Measurements from ENCODE around the gene MRPL53.
"Not testable (repeated sequence)": the region's sequence is repeated elsewhere in the genome, so short reads cannot be mapped to it uniquely, and the experiment has no call there.

MRPL53 gene

GRCh38 chr2:74488643-74489481 is 16.4 kb upstream of the MRPL53 start:
- in situ Hi-C loops (cut with HindIII; ENCODE audit: low pct_ligation_motif_present, low pct_unique_long_range_greater_than_20kb, low sequenced_read_pairs), result no loop called here
- DNase-seq, result no peak

- DNase-seq, result no peak
- in situ Hi-C loops (cut with HindIII; ENCODE audit: low pct_ligation_motif_present, low pct_unique_long_range_greater_than_20kb, low sequenced_read_pairs), result no loop called here
These were observed 13.7 kb upstream of the MRPL53 start for GRCh38 chr2:74486141-74486540.

GRCh38 chr2:74483675-74484164 is 11.2 kb upstream of the MRPL53 start:
- DNase-seq; in situ Hi-C loops (cut with HindIII; ENCODE audit: low pct_ligation_motif_present, low pct_unique_long_range_greater_than_20kb, low sequenced_read_pairs): not testable (repeated sequence)

DNA sequence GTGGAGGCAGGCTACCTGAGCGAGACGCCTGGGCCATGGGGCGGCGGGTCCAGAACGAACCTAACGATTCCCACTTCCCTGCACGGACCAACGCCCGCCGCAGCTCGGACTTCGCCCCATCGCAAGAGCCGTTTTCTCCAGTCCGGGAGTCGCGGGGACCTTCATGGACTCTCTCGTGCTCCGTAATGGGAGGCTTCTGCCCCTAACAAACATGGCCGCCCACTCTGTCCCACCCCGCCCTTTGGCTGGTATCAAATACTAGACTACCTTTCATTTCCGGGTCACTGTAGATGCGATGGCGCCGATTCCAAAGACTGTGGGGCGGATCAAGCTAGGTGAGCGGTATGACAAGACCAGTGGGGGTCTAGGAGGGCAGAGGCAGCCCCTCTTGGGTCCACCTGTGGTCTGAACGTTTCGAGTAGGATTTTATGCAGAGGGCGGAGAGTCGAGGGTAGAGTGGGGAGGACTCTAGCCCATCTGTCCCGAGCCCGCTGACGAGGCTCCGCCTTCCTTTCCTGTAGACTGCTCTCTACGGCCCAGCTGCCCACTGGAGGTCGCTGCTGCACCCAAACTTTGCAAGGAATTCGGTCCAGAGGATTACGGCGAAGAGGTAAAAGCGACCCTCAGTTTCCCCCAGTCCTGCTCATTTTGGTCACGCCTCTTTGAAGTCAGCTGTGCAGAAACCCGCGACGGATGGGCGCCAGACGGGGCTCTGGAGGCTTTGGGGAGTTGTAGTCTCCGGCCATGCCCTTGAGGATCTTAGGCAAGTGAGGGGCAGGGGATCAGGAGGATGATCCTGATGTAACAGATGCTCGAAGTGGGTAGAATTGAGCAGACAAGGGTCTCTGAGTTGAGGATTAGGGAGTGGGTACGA is 10.6 kb upstream of the MRPL53 start, which contains the start of the genes CCDC142 and TTC31:
CCDC142 (minus strand) TSS at position 198 of the 874 bp plus-strand sequence; CDS start at position 37, 161 bp downstream.
TTC31 (plus strand) TSS at position 281 of the 874 bp plus-strand sequence; CDS start at position 296, 15 bp downstream.
- DNase-seq, result peak; percentile 96
- in situ Hi-C loops (cut with HindIII; ENCODE audit: low pct_ligation_motif_present, low pct_unique_long_range_greater_than_20kb, low sequenced_read_pairs), result no loop called here

DNA sequence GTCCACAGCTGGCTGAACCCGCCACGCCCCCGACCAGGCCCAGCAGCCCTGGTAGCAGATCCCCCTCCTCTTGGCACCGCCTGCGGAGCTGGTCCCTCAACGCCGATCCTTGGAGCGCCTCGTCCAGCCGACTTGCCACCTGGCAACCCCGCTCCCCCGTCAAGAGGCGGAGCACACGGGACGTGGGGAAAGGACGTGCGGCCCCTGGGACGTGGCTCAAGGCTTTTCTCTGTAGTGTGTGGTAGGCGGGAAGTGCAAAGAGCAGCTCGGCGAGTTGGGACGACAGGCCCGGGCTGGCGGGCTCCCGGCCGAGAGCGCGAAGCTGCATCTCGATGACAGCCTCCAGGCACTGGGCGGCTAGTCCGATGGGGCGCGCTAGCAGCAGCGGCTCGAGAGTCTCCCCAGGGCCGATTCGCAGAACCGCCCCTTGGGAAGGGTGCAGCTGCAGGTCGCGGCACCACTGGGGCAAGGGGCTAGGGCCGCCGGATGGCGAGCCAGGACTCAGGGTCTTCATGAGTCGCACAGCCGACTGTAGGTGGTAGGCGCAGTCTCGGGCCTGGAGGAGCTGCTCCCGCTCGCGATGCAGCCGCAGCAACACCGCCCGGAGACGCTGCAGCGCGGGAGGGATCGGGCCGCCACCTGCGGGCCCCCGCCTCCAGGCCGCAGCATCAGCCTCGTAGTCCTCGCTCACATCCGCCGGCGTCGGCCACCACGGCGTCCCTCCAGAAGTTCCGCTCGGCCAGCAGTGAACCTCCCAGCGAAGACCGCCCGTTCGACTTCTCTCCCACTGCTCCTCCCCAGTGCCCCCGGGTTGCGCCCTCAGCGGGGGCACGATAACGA is 9.7 kb upstream of the MRPL53 start:
- in situ Hi-C loops (cut with HindIII; ENCODE audit: low pct_ligation_motif_present, low pct_unique_long_range_greater_than_20kb, low sequenced_read_pairs), result no loop called here
- no peak for DNase-seq

DNA sequence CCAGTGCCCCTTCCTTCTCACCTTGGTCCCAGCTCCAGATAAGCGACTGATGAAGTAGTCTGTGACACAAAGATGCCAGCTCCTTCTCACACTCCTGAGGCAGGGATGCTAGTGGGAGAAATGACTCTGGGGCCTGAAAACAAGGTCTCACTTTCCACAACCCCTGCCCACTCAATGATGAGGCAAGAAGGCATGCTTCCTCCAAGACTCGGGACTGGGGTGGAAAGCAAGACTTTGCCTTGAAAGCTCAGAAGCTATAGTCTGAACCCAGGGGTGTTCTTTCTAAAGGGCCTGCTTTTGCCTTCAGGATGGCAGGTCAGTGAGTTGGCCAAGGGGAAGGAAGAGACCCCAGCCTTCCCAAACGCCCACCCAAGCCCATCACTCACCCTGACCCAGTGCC is 9.0 kb upstream of the MRPL53 start:
- no peak for DNase-seq
- in situ Hi-C loops (cut with HindIII; ENCODE audit: low pct_ligation_motif_present, low pct_unique_long_range_greater_than_20kb, low sequenced_read_pairs), result no loop called here

GRCh38 chr2:74474899-74475298 is 2.4 kb upstream of the MRPL53 start:
- in situ Hi-C loops (cut with HindIII; ENCODE audit: low pct_ligation_motif_present, low pct_unique_long_range_greater_than_20kb, low sequenced_read_pairs), result no loop called here
- DNase-seq, result no peak

DNA sequence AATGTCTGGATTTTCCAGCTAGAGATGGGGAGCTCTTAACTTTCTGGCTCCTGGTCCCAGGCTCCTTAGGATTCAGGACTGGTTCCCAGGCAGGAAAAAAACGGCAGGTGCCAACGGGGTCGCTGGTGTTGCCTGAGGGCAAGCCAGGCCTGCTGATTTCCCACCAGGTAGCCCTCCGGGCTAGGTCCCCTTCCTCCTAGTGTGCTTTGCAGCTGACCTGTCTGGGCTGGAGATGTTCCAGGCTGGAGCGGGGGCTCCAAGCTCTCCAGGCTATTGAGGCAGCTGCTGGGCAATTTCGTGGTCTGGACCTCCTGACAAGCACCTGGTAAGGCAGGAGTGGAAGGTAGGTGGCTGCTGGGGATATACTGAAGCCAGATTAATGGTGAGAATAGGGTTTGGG is 2.0 kb upstream of the MRPL53 start:
- in situ Hi-C loops (cut with HindIII; ENCODE audit: low pct_ligation_motif_present, low pct_unique_long_range_greater_than_20kb, low sequenced_read_pairs), result no loop called here
- DNase-seq, result no peak

GRCh38 chr2:74472945-74473258 is 422 bp upstream of the MRPL53 start:
- no peak for DNase-seq
- in situ Hi-C loops (cut with HindIII; ENCODE audit: low pct_ligation_motif_present, low pct_unique_long_range_greater_than_20kb, low sequenced_read_pairs), result no loop called here

DNA sequence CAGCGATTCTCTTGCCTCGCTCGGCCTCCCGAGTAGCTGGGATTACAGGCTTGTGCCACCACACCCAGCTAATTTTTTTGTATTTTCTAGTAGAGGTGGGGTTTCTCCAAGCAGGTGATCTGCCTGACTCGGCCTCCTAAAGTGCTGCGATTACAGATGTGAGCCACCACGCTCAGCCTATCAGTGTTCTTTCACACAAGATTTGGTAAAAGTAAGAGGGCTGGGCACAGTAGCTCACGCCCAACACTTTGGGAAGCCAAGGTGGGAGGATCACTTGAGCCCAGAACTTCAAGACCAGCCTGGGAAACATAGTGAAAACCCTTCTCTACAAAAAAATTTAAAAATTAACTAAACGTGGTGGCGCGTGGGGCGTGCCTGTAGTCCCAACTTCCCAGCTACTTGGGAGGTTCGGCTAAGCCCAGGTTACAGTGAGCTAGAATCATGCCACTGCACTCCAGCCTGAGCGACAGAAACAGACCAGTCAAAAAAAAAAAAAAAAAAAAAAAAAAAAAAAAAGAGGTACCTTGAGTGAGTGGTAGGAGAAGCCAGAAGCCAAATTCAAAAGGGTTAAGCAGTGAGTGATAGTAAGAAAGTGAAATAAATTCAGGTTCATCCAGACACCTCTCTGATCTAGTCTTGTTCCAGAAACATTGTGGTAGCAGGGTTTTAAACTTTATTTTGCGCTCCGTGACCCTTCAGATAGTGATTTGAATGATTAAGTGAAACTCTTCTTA is 981 bp downstream of the MRPL53 start:
- in situ Hi-C loops (cut with HindIII; ENCODE audit: low pct_ligation_motif_present, low pct_unique_long_range_greater_than_20kb, low sequenced_read_pairs), result no loop called here
- DNase-seq, result peak; percentile 12

DNA sequence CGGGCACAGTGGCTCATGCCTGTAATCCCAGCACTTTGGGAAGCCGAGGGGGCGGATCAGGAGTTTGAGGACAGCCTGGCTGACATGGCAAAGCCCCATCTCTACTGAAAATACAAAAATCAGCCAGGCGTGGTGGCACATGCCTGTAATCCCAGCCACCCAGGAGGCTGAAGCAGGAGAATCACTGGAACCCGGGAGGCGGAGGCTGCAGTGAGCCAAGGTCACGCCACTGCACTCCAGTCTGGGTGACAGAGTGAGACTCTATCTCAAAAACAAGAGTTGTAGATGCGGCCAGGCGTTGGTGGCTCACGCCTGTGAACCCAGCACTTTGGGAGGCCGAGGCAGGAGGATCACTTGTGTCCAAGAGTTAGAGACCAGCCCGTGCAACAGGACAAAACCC is 1.7 kb downstream of the MRPL53 start:
- in situ Hi-C loops (cut with HindIII; ENCODE audit: low pct_ligation_motif_present, low pct_unique_long_range_greater_than_20kb, low sequenced_read_pairs); DNase-seq: not testable (repeated sequence)

DNA sequence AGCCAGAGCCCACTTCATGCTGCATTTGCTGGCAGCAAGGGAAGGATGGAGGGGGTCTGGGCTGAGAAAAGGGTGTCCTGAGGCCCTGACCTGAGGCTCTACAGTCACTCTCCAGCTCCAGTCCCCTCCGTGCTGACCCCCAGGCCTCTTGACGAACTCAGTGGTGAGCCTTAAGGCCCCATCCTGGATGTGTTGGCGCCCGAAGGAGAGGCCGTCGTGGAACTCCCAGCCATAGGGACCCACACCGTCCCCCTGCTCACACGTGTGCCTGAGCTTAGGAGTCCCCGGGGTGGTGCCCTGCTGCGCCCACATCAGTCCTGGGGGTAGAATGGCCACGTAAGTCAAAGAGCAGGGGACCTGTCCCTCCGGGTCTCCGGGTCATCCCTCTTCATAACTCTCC is 8.1 kb downstream of the MRPL53 start:
- DNase-seq, result no peak
- in situ Hi-C loops (cut with HindIII; ENCODE audit: low pct_ligation_motif_present, low pct_unique_long_range_greater_than_20kb, low sequenced_read_pairs), result no loop called here

- in situ Hi-C loops (cut with HindIII; ENCODE audit: low pct_ligation_motif_present, low pct_unique_long_range_greater_than_20kb, low sequenced_read_pairs), result no loop called here
- DNase-seq, result no peak
These were observed 9.7 kb downstream of the MRPL53 start for GRCh38 chr2:74462786-74463105.

- DNase-seq, result no peak
- in situ Hi-C loops (cut with HindIII; ENCODE audit: low pct_ligation_motif_present, low pct_unique_long_range_greater_than_20kb, low sequenced_read_pairs), result no loop called here
These were observed 10.3 kb downstream of the MRPL53 start for GRCh38 chr2:74462054-74462785.

GRCh38 chr2:74461187-74462053 is 11.1 kb downstream of the MRPL53 start:
- DNase-seq, result no peak
- in situ Hi-C loops (cut with HindIII; ENCODE audit: low pct_ligation_motif_present, low pct_unique_long_range_greater_than_20kb, low sequenced_read_pairs), result no loop called here

GRCh38 chr2:74460187-74460586 is 12.3 kb downstream of the MRPL53 start:
- in situ Hi-C loops (cut with HindIII; ENCODE audit: low pct_ligation_motif_present, low pct_unique_long_range_greater_than_20kb, low sequenced_read_pairs); DNase-seq: not testable (repeated sequence)

Measured in ACHN (cell line).